ENCODE measurements around the gene KRT13.

DNA sequence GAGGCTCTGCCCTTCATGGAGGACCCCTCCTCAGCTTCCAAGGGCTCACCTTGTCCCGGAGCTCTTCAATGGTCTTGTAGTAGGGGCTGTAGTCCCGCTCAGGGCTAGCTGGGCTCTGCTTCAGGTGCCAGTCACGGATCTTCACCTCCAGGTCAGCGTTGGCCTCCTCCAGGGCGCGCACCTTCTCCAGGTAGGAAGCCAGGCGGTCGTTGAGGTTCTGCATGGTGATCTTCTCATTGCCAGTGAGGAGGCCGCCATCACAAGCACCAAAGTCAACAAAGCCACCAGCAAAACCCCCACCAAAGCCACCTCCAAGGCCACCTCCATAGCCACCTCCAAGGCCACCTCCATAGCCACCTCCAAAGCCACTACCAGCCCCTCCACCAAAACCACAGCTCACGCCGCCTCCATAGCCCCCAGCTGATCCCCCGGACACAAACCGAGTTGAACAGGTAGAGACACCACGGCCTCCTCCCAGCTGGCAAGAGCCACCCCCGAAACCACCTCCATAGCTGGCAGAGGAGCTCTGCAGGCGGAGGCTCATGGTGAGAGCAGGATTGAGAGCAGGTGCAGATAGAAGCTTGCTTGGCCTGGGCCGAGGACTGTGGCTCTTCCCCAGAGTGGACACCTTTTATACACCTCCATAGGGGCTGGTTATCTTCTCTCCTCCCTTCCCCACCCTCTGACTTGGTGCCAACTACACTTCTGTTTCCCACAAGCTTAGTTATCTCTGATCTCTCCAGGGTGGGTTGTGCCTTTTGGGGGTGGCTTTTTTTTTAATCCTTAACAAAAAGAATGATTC lies at the start of gene KRT13:
- TF ChIP-seq, protein P1, sequence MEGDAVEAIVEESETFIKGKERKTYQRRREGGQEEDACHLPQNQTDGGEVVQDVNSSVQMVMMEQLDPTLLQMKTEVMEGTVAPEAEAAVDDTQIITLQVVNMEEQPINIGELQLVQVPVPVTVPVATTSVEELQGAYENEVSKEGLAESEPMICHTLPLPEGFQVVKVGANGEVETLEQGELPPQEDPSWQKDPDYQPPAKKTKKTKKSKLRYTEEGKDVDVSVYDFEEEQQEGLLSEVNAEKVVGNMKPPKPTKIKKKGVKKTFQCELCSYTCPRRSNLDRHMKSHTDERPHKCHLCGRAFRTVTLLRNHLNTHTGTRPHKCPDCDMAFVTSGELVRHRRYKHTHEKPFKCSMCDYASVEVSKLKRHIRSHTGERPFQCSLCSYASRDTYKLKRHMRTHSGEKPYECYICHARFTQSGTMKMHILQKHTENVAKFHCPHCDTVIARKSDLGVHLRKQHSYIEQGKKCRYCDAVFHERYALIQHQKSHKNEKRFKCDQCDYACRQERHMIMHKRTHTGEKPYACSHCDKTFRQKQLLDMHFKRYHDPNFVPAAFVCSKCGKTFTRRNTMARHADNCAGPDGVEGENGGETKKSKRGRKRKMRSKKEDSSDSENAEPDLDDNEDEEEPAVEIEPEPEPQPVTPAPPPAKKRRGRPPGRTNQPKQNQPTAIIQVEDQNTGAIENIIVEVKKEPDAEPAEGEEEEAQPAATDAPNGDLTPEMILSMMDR (IDR thresholded peaks at IDR 0.05; ENCODE audit: insufficient read depth, low read length), result no peak
- no peak for TF ChIP-seq POLR2AphosphoS5 (IDR thresholded peaks at IDR 0.05; ENCODE audit: low read depth)
- TF ChIP-seq, protein P2, sequence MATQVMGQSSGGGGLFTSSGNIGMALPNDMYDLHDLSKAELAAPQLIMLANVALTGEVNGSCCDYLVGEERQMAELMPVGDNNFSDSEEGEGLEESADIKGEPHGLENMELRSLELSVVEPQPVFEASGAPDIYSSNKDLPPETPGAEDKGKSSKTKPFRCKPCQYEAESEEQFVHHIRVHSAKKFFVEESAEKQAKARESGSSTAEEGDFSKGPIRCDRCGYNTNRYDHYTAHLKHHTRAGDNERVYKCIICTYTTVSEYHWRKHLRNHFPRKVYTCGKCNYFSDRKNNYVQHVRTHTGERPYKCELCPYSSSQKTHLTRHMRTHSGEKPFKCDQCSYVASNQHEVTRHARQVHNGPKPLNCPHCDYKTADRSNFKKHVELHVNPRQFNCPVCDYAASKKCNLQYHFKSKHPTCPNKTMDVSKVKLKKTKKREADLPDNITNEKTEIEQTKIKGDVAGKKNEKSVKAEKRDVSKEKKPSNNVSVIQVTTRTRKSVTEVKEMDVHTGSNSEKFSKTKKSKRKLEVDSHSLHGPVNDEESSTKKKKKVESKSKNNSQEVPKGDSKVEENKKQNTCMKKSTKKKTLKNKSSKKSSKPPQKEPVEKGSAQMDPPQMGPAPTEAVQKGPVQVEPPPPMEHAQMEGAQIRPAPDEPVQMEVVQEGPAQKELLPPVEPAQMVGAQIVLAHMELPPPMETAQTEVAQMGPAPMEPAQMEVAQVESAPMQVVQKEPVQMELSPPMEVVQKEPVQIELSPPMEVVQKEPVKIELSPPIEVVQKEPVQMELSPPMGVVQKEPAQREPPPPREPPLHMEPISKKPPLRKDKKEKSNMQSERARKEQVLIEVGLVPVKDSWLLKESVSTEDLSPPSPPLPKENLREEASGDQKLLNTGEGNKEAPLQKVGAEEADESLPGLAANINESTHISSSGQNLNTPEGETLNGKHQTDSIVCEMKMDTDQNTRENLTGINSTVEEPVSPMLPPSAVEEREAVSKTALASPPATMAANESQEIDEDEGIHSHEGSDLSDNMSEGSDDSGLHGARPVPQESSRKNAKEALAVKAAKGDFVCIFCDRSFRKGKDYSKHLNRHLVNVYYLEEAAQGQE (IDR thresholded peaks at IDR 0.05; ENCODE audit: insufficient replicate concordance, low read depth), result no peak
- no peak for TF ChIP-seq GABPA (IDR thresholded peaks at IDR 0.05; ENCODE audit: low read depth)
